Measurements from ENCODE around the gene MVK.

The MVK gene

DNA sequence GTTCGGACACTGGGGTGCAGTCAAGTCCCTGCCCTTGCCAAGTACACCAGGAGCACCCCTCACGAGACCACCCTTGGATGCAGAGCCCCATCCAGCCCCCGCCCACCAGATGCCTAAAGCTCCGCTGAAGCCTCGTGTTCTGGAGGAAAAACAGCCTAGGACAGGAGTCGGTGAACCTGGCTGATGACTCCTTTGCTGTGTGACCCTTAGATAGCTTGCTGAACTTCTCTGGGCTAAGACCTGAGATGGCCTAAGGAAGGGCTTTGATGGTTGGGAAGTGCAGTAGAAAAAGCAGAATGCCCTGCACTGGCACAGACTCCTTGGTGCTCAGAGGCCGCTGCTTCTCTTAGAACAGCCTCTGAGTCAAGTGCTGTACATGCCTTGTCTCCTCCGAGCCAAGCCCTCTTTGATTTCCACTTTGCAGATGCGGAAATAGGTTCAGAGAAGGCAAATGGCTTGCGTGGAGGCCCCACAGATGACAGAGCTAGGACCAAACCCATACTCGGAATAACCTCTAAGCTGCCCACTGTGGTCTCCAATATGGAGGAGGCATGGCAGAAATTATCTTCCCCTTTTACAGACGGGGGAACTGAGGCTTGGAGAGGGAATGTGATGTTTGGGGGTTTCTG is 52.3 kb downstream of the MVK start:
- Mint-ChIP-seq H3K4me3 (no peak overlapping the region), H3K36me3 (ENCODE audit: low read depth) (no peaks in the 10 kb centered on the region), H3K27me3 (peaks cover 74% of the 10 kb centered on the region), H3K9me3 (no peaks in the 10 kb centered on the region), H3K4me1 (ENCODE audit: low read depth) (peaks cover 2% of the 10 kb centered on the region), H3K27ac (no peak overlapping the region)
- DNase-seq: no peak

DNA sequence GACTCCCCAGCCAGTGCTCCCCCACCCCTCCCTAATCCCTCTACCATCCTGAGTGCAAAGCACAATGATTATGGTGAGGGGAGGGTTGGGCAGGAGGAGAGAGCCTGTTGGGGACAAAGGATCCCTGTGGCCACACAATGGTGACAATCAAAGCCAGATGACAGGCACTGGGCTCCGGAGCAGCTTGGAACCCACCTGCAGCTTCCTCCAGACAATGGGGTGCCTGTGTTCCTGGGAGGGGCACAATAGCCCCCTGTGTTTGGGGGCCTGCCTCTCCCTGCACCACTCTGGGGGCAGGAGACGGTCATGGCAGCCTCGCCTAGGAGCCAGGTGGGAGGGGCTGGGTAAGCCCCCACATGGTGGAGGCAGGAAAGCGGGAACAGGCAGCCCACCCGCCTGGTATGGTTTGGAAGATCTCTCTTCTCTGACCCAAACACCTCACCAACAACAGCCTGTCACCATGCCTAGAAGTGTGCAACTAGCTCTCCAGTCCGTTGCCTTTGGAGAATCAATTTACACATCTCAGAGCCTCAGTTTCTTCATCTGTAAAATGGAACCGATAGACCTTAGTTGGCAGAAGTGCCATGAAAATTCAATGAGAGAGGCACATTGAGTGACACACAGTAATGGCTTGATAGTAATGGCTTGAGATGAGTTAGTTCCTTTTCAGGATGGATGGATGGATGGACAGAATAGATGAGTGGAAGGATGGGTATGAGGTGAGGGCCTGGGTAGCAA is 53.0 kb downstream of the MVK start:
- no peaks in the 10 kb centered on the region for H3K36me3 Mint-ChIP-seq (ENCODE audit: low read depth)
- DNase-seq: no peak
- no peak overlapping the region for H3K27ac Mint-ChIP-seq
- H3K4me1 Mint-ChIP-seq (ENCODE audit: low read depth): peaks cover 2% of the 10 kb centered on the region
- no peak overlapping the region for H3K4me3 Mint-ChIP-seq
- peaks cover 70% of the 10 kb centered on the region for H3K27me3 Mint-ChIP-seq
- H3K9me3 Mint-ChIP-seq: no peaks in the 10 kb centered on the region

DNA sequence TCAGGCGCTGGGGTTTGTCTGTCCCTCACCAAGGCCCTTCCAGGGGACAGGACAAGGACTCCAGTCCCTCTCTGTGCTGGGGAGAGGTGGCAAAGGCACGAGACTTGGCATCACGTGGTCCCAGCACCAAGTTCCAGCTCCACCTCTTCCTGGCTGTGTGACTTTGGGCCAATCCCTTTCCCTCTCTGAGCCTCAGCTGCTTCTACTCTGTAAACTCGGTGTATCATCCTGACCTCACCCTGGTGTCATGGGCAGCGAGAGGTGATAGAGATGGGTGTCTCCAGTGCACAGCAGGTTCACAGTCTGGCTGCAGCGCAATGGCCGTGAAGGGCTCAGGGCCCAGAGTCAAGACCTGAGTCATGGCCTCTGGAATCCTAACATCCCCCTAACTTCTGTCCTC is 54.0 kb downstream of the MVK start:
- Mint-ChIP-seq H3K36me3 (ENCODE audit: low read depth) (no peaks in the 10 kb centered on the region), H3K27me3 (peaks cover 62% of the 10 kb centered on the region), H3K4me1 (ENCODE audit: low read depth) (no peaks in the 10 kb centered on the region), H3K27ac (no peak overlapping the region), H3K9me3 (no peaks in the 10 kb centered on the region), H3K4me3 (no peak overlapping the region)
- DNase-seq: no peak

DNA sequence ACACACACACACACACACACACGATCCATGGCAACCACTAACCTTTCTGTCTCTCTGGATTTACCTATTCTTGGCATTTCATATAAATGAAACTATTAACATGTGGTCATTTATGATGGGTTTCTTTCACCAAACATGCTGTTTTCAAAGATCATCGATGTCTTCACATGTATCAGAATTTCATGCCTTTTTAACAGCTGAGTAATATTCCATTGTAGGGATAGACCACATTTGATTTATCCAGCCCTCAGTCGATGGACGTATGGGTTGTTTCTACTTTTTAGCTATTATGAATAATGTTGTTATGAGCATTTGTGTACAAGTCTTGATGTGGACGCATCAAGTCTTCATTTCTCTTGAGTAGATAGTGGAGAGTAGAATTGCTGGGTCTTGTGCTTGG is 56.5 kb downstream of the MVK start:
- Mint-ChIP-seq H3K9me3 (peaks cover 2% of the 10 kb centered on the region), H3K27me3 (peaks cover 50% of the 10 kb centered on the region), H3K36me3 (ENCODE audit: low read depth) (no peaks in the 10 kb centered on the region)

DNA sequence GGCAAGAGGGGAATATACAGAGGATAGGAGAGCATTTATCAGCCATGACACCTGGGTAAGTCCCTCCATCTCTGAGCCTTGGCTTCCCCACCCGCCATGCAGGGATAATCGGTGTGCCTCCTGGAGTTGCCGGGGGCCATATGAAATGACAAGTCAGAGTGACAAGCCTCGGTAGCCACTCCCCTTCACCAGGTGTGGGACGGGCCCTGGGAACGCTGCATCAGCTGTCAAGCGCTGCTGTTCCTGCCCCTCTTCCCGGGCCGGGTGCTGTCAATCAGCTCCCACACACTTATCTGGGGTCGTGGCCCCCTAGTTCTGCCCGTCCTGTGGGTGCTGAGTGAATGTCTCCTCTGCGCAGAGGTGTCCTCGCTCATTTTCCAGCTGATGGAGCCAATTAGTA is 57.2 kb downstream of the MVK start:
- Mint-ChIP-seq H3K9me3 (peaks cover 2% of the 10 kb centered on the region), H3K36me3 (ENCODE audit: low read depth) (no peaks in the 10 kb centered on the region), H3K27ac (no peak overlapping the region), H3K4me3 (no peak overlapping the region), H3K27me3 (peaks cover 45% of the 10 kb centered on the region), H3K4me1 (ENCODE audit: low read depth) (no peaks in the 10 kb centered on the region)
- no peak for DNase-seq

More for the DNA sequence above, 56.5 kb downstream of the MVK start:
- Mint-ChIP-seq H3K4me3 (no peak overlapping the region), H3K4me1 (ENCODE audit: low read depth) (no peaks in the 10 kb centered on the region), H3K27ac (no peak overlapping the region)
- no peak for DNase-seq

DNA sequence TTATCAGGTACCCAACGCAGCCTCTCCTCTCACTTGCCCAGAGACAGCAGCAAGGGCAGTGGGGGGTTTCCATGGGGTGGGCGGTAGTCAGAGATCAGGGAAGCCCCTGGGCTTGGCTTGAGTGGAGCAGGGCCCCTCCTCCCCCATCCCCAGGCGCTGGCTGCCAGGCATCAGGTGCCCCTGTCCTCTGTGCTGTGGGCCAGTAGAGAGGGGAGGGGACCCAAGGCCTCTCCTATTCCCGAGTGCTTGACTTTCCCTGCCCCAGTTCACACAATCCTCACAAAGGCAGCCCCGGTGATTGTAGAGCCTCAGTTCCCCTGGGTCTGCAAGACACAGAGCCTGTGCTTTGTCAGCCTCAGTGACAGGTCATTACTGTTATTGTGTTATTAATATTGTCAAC is 57.7 kb downstream of the MVK start:
- no peak overlapping the region for H3K4me3 Mint-ChIP-seq
- H3K27ac Mint-ChIP-seq: no peak overlapping the region
- H3K36me3 Mint-ChIP-seq (ENCODE audit: low read depth): no peaks in the 10 kb centered on the region
- H3K9me3 Mint-ChIP-seq: peaks cover 2% of the 10 kb centered on the region
- H3K4me1 Mint-ChIP-seq (ENCODE audit: low read depth): no peaks in the 10 kb centered on the region
- peaks cover 43% of the 10 kb centered on the region for H3K27me3 Mint-ChIP-seq
- no peak for DNase-seq

DNA sequence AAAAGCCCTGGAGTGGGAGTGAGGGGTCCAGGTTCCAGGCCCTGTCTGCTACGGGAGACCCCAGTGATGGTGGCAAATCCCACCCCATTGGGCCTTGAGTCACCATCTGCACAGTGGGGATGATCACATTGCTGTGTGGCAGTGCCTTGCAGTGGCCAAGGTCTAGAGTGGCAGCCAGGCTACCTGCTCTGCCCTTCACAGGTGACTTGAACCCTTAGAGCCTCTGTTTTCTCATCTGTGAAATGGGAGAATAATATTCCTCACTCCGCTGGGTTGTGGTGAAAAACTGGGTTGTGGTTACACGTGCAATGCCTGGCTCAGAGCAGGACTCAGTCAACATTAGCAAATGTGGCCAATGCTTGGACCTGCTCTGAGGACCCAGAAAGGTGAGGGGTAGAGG is 58.2 kb downstream of the MVK start:
- Mint-ChIP-seq H3K4me3 (no peak overlapping the region), H3K27me3 (peaks cover 40% of the 10 kb centered on the region), H3K4me1 (ENCODE audit: low read depth) (no peaks in the 10 kb centered on the region), H3K9me3 (peaks cover 2% of the 10 kb centered on the region), H3K36me3 (ENCODE audit: low read depth) (no peaks in the 10 kb centered on the region), H3K27ac (no peak overlapping the region)
- DNase-seq: no peak

DNA sequence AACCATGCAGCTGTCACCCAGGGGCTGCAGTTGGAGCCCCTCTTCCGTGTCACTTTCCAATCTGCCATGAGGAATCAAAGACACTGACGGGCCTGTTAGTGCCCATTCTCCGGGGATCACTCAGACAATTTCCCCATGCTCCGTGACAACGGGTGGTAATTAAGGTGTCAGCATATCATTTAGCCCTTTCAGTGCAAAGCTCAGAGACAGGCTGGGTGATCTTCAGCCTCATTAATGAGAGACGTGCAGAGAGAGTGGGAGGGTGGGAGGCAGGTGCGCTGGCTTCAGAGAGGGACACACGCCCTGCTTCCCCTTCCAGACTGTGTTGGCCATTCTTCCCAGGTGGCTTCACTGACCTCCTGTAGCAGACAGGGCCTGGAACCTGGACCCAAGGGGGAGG is 58.7 kb downstream of the MVK start:
- Mint-ChIP-seq H3K4me3 (no peak overlapping the region), H3K27ac (no peak overlapping the region), H3K4me1 (ENCODE audit: low read depth) (no peaks in the 10 kb centered on the region), H3K27me3 (peaks cover 38% of the 10 kb centered on the region), H3K36me3 (ENCODE audit: low read depth) (no peaks in the 10 kb centered on the region), H3K9me3 (peaks cover 2% of the 10 kb centered on the region)
- no peak for DNase-seq

DNA sequence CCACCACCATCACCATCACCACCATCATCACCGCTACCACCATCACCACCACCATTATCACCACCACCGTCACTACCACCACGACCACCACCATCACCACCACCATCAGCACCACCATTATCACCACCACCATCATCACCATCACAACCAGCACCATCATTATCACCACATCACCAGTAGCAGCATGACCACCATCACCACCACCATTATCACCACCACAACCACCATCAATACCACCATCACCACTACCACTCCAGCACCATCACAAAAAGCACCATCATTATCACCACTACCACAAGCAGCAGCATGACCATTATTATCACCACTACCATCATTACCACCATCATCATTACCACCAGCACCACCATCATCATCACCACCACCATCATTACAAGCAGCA is 62.1 kb downstream of the MVK start:
- Mint-ChIP-seq H3K9me3 (peaks cover 2% of the 10 kb centered on the region), H3K36me3 (ENCODE audit: low read depth) (no peaks in the 10 kb centered on the region), H3K4me3 (no peak overlapping the region), H3K27ac (no peak overlapping the region), H3K4me1 (ENCODE audit: low read depth) (no peaks in the 10 kb centered on the region), H3K27me3 (peaks cover 7% of the 10 kb centered on the region)
- DNase-seq: no peak

DNA sequence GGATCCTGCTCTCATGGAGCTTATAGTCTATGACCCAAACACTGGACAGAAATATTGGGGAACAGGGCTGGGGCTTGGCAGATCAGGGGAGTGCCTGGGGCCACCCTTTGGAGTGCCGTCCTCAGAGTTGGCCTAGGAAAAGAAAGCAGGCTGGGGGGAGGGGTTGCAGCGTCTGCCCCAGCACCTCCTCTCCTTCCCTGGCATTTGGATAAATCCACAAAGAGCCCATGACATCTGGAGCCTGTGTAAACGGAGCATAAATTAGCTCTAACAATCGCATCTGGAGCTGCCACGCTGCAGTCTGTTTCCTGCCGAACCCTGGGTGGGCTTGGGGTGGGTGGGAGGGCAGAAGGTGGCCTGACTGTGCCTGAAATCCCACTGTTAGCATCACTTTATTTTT is 63.8 kb downstream of the MVK start:
- DNase-seq: no peak
- H3K27me3 Mint-ChIP-seq: no peaks in the 10 kb centered on the region
- H3K4me1 Mint-ChIP-seq (ENCODE audit: low read depth): no peaks in the 10 kb centered on the region
- peaks cover 2% of the 10 kb centered on the region for H3K9me3 Mint-ChIP-seq
- H3K36me3 Mint-ChIP-seq (ENCODE audit: low read depth): no peaks in the 10 kb centered on the region
- no peak overlapping the region for H3K4me3 Mint-ChIP-seq
- H3K27ac Mint-ChIP-seq: no peak overlapping the region

DNA sequence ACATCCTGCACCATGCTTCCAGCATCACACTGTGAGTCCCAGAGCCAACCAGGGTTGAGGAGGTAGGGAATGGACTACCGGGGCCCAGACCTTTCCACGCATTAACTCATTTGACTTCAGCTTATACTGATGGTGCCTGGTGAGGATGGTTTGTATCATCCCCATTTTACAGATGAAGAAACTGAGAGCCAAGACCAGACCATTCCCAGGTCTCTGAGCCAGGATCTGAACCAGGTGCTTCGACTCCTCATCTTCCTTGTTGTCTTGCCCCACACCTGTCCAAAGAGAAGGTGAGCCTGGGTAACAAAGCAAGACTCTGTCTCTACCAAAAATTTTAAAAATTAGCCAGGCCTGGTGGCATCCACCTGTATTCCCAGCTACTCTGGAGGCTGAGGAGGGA is 64.4 kb downstream of the MVK start:
- H3K36me3 Mint-ChIP-seq (ENCODE audit: low read depth): no peaks in the 10 kb centered on the region
- no peaks in the 10 kb centered on the region for H3K27me3 Mint-ChIP-seq
- H3K4me3 Mint-ChIP-seq: no peak overlapping the region
- H3K4me1 Mint-ChIP-seq (ENCODE audit: low read depth): no peaks in the 10 kb centered on the region
- no peak overlapping the region for H3K27ac Mint-ChIP-seq
- no peak for DNase-seq
- peaks cover 2% of the 10 kb centered on the region for H3K9me3 Mint-ChIP-seq

DNA sequence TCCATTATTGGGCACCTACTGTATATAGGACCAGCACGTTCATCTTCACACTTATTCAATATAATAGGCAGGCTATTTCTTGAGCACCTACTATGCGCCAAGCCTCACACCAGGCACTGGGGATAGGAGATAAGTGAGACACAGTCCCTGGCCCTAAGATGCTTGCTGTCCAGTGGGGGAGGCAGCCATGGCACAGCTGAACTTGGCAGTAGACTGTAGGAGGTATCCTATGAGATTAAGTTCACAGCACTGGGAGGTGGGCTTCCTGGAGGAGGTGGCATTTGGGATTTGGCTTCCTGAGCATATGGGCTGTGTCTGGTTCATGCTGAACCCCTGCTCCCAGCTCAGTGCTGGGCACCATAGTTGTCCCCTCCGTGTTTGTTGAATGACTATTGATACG is 65.1 kb downstream of the MVK start:
- DNase-seq: no peak
- no peaks in the 10 kb centered on the region for H3K27me3 Mint-ChIP-seq
- H3K4me3 Mint-ChIP-seq: no peak overlapping the region
- no peaks in the 10 kb centered on the region for H3K4me1 Mint-ChIP-seq (ENCODE audit: low read depth)
- H3K27ac Mint-ChIP-seq: no peak overlapping the region
- H3K9me3 Mint-ChIP-seq: peaks cover 1% of the 10 kb centered on the region
- H3K36me3 Mint-ChIP-seq (ENCODE audit: low read depth): no peaks in the 10 kb centered on the region

DNA sequence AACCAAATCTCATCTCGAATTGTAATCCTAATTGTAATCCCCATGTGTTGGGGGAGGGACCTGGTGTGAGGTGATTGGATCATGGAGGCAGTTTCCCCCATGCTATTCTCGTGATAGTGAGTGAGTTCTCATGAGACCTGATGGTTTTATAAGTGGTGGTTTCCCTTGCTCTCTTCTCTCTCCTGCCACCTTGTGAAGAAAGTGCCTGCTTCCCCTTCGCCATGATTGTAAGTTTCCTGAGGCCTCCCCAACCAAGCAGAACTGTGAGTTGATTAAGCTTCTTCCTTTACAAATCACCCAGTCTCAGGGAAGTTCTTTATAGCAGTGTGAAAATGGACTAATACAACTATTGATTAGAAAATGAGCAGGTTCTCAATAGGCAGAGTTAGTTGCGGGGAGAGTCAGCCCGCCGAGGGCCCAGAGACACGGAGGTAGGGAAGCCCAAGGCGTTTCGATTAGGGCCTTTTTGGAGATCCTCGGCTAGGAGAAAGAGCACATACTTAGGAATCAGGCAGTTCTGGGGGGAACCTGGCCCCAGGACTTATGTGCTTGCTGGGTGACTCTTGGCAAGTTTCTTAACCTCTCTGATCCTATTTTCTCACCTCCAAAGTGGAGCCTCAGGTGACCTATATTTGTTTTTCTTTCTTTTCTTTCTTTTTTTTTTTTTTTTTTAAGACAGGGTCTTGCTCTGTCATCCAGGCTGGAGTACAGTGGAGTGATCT is 65.7 kb downstream of the MVK start:
- Mint-ChIP-seq H3K4me1 (ENCODE audit: low read depth) (no peaks in the 10 kb centered on the region), H3K9me3 (no peaks in the 10 kb centered on the region), H3K27me3 (no peaks in the 10 kb centered on the region), H3K4me3 (no peak overlapping the region), H3K36me3 (ENCODE audit: low read depth) (no peaks in the 10 kb centered on the region), H3K27ac (no peak overlapping the region)
- DNase-seq: no peak

DNA sequence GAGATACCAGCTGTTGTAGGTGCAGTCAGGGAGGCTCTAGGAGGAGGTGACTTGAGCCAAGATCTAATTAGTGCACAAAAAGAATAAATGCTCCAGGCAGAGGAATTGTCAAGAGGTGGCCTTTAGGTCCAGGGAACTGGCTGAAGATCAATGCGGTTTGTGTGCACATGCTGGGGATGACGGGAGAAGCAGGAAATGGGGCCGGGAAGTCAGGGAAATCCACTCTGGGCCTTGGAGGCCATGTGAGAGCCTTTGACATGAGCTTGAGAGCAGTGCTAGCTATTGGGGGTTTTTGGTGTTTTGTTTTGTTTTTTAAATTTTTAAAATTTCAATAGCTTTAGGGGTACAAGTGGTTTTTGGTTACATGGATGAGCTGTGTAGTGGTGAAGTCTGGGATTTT is 67.4 kb downstream of the MVK start:
- DNase-seq: no peak
- Mint-ChIP-seq H3K36me3 (ENCODE audit: low read depth) (no peaks in the 10 kb centered on the region), H3K9me3 (no peaks in the 10 kb centered on the region), H3K4me3 (no peak overlapping the region), H3K27ac (no peak overlapping the region), H3K27me3 (peaks cover 7% of the 10 kb centered on the region), H3K4me1 (ENCODE audit: low read depth) (no peaks in the 10 kb centered on the region)

DNA sequence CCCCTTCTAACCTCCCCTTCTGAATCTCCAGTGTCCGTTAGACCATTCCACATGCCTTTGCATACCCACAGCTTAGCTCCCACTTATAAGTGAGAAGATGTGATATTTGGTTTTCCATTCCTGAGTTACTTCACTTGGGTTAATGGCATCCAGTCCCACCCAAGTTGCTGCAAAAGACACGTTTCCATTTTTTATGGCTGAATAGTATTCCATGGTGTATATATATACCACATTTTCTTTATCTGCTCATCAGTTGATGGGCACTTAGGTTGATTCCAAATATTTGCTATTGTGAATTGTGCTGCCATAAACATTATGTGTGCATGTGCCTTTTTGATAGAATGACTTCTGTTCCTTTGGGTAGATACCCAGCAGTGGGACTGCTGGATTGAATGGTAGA is 67.8 kb downstream of the MVK start:
- Mint-ChIP-seq H3K36me3 (ENCODE audit: low read depth) (no peaks in the 10 kb centered on the region), H3K27me3 (peaks cover 10% of the 10 kb centered on the region), H3K4me3 (no peak overlapping the region), H3K27ac (no peak overlapping the region), H3K4me1 (ENCODE audit: low read depth) (no peaks in the 10 kb centered on the region), H3K9me3 (no peaks in the 10 kb centered on the region)
- DNase-seq: no peak
